AG04449 (cell line): ENCODE results near the gene UNC5C.
"Not testable (repeated sequence)": the region's sequence is repeated elsewhere in the genome, so short reads cannot be mapped to it uniquely, and the experiment has no call there.

ENCODE experiments used
- CTCF ChIA-PET: fragments of 350-600 bp; formaldehyde crosslinking; extraction: SDS; loops from one replicate; lab custom pipeline; 2021; ENCODE audit warnings: antibody characterized with exemption; lab: Yijun Ruan, JAX
- POLR2A ChIA-PET: fragments of 400-600, 350-600 bp; formaldehyde crosslinking; extraction: SDS; loops from one replicate; lab custom pipeline; 2020; ENCODE audit warnings: antibody characterized with exemption, inconsistent platforms; lab: Yijun Ruan, JAX
- DNase-seq: peaks from one replicate; pipeline ENCODE4 v3.0.0-alpha.2; 2010; ENCODE audit warnings: low read depth, low spot score
- H3K4me3 ChIP-seq: 2 replicates; pipeline ENCODE4 v1.5.1; 2011; ENCODE audit warnings: low read depth, mild to moderate bottlenecking, control low read depth, low read length
- CTCF ChIP-seq: IDR thresholded peaks from one replicate; pipeline ENCODE4 v1.5.1; 2011; ENCODE audit warnings: mild to moderate bottlenecking, moderate library complexity, low read length, control low read depth, inconsistent platforms; ENCODE audit not compliant: insufficient read depth; ENCODE audit errors: missing control alignments

UNC5C gene

GRCh38 chr4:95183656-95184408, 364.9 kb downstream of the UNC5C start:
- H3K4me3 ChIP-seq, result no peak overlapping the region
- TF ChIP-seq CTCF, result no peak
- ChIA-PET CTCF (interaction anchor here (1.0 to 1.1 kb wide), 2 partner anchors 20 to 132 kb away, joined by 3 read pairs; no protein-coding TSS in a partner anchor), POLR2A (no interaction called here)
- DNase-seq, result no peak

GRCh38 chr4:95181996-95182306, 366.8 kb downstream of the UNC5C start:
- ChIA-PET POLR2A (no interaction called here), CTCF (interaction anchor here (1.3 kb wide), 1 partner anchor 15 kb away, joined by 4 read pairs; no protein-coding TSS in a partner anchor)
- no peak for DNase-seq
- TF ChIP-seq CTCF, result no peak
- H3K4me3 ChIP-seq, result no peak overlapping the region

GRCh38 chr4:95181243-95181995, 367.4 kb downstream of the UNC5C start:
- no peak for TF ChIP-seq CTCF
- no peak for DNase-seq
- ChIA-PET POLR2A (no interaction called here), CTCF (interaction anchor here (1.1 to 1.3 kb wide), 2 partner anchors 13 to 15 kb away, joined by 4 to 5 read pairs; no protein-coding TSS in a partner anchor)
- no peak overlapping the region for H3K4me3 ChIP-seq

GRCh38 chr4:95180531-95181242, 368.1 kb downstream of the UNC5C start:
- ChIA-PET POLR2A (no interaction called here), CTCF (interaction anchor here (1.1 kb wide), 1 partner anchor 12 kb away, joined by 5 read pairs; no protein-coding TSS in a partner anchor)
- no peak for DNase-seq
- H3K4me3 ChIP-seq, result no peak overlapping the region
- TF ChIP-seq CTCF, result no peak

- CTCF ChIA-PET, result interaction anchor here (1.2 kb wide), 2 partner anchors 8 to 13 kb away, joined by 3 read pairs; no protein-coding TSS in a partner anchor
- TF ChIP-seq CTCF, result no peak
- DNase-seq, result no peak
- POLR2A ChIA-PET, result no interaction called here
- H3K4me3 ChIP-seq, result no peak overlapping the region
These were observed 369.8 kb downstream of the UNC5C start for GRCh38 chr4:95178938-95179337.

GRCh38 chr4:95171377-95171776, 377.4 kb downstream of the UNC5C start:
- CTCF ChIA-PET, DNase-seq, POLR2A ChIA-PET, H3K4me3 ChIP-seq: not testable (repeated sequence)
